Measurements from ENCODE around the gene STAM. TPM values are rescaled to one million over a fixed set of nuclear protein-coding genes. Genes with fewer than 3 reads are reported as not detected.
"Not testable (repeated sequence)": the region's sequence is repeated elsewhere in the genome, so short reads cannot be mapped to it uniquely, and the experiment has no call there.

STAM gene
- total RNA-seq, 1 donor from 2014 or later, result 16.0 TPM

DNA sequence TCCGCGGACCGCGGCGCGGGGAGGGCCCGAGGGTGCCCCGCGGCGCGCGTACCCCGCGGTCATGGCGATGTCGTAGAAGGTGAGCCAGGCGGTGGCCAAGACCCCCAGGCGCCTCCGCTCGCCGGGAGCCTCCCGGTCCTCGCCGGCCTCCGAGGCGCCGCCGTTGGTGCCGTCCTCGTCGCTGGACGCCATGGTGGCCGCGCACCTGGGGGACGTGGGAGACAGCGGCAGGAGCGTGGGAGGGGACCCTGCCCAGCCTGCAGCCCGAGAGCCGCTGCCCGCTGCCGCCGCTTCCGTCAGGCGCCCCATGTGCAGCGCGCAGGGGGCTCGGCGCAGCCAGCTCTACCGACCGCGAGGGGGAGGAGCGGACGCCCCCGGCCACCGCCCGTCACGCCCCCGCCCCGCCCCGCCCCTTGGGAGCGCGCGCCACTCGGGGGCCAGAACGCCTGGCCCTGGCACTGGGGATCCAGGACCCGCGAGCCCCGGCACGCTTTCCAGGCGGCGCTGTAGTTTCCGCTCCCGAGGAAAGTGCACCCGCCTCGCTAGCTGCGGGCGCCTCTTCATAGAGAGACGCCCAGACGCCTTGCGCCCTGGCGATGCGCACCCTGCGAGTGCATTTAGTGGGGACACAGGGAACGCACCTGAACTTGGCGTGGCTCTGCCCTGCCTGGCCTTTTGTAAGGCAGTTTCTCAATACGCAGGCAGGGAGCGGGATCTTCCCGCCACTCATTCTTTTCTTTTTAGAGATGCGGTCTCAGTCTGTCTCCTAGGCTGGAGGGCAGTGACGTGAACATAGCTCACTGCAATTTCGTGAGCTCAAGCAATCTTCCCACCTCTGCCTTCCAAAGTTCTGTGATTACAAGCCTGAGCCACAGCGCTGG lies 26.7 kb upstream of the STAM start, which contains the start of gene HACD1:
Gene HACD1 (minus strand): TSS at position 344 of the 881 bp plus-strand sequence. CDS start 35 bp downstream, at position 309.
- Histone ChIP-seq H3K4me3 (peak within 1 kb of the TSS; percentile 75 to 97), H3K27me3 (no peaks in the 10 kb centered on the region), H3K27ac (peak within 1 kb of the TSS; percentile 80), H3K36me3 (no peaks in the 10 kb centered on the region), H3K9me3 (no peaks in the 10 kb centered on the region), H3K4me1 (peaks cover 11% of the 10 kb centered on the region)
- intact Hi-C loops (cut with DNase I), result no loop called here
- DNase-seq (ENCODE audit: extremely low spot score in 2 of 2), result no peak
- TF ChIP-seq POLR2A (IDR thresholded peaks at IDR 0.05) (peak in 1 of 2 donors; percentile 21), POLR2AphosphoS5 (IDR thresholded peaks at IDR 0.05; ENCODE audit: insufficient read depth in 1 of 2, low read depth in 1 of 2) (peak in 1 of 2 donors; percentile 58), CTCF (IDR thresholded peaks at IDR 0.05) (no peak)

DNA sequence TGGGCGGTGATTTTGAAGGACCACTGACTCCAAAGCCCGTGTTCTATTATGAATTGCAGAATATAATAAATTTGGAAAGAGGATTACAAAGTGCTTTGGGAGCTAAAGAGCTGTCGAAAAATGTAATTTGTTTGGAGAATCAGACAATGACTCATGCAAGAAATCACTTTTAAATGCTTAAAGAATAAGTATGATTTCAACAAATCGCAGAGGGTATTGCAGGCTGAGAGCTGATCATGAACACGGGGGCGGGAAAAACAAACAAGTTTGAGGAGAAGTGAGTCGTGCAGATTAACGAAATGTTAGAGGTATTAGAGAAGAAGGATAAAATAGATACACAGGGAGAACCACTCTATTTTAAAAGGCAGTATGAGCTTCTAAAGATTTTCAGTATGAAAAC lies 21.9 kb upstream of the STAM start:
- Histone ChIP-seq H3K4me3 (no peak overlapping the region), H3K9me3 (no peaks in the 10 kb centered on the region), H3K27ac (no peak overlapping the region), H3K27me3 (no peaks in the 10 kb centered on the region), H3K36me3 (no peaks in the 10 kb centered on the region), H3K4me1 (peaks cover 6% of the 10 kb centered on the region)
- intact Hi-C loops (cut with DNase I), result no loop called here
- TF ChIP-seq CTCF (IDR thresholded peaks at IDR 0.05) (no peak), POLR2AphosphoS5 (IDR thresholded peaks at IDR 0.05; ENCODE audit: insufficient read depth in 1 of 2, low read depth in 1 of 2) (no peak), POLR2A (IDR thresholded peaks at IDR 0.05) (no peak)
- no peak for DNase-seq (ENCODE audit: extremely low spot score in 2 of 2)

- Histone ChIP-seq H3K4me3 (no peak overlapping the region), H3K27ac (no peak overlapping the region), H3K27me3 (no peaks in the 10 kb centered on the region), H3K9me3 (no peaks in the 10 kb centered on the region), H3K4me1 (no peaks in the 10 kb centered on the region), H3K36me3 (no peaks in the 10 kb centered on the region)
- TF ChIP-seq POLR2A (IDR thresholded peaks at IDR 0.05) (no peak), POLR2AphosphoS5 (IDR thresholded peaks at IDR 0.05; ENCODE audit: insufficient read depth in 1 of 2, low read depth in 1 of 2) (no peak), CTCF (IDR thresholded peaks at IDR 0.05) (no peak)
- DNase-seq (ENCODE audit: extremely low spot score in 2 of 2), result no peak
- intact Hi-C loops (cut with DNase I), result no loop called here
Measured at GRCh38 chr10:17624996-17625395, 19.0 kb upstream of the STAM start.

GRCh38 chr10:17626656-17627055 lies 17.3 kb upstream of the STAM start:
- DNase-seq (ENCODE audit: extremely low spot score in 2 of 2), result no peak
- Histone ChIP-seq H3K27me3 (no peaks in the 10 kb centered on the region), H3K36me3 (no peaks in the 10 kb centered on the region), H3K27ac (no peak overlapping the region), H3K4me3 (no peak overlapping the region), H3K4me1 (no peaks in the 10 kb centered on the region), H3K9me3 (no peaks in the 10 kb centered on the region)
- TF ChIP-seq CTCF (IDR thresholded peaks at IDR 0.05) (no peak), POLR2AphosphoS5 (IDR thresholded peaks at IDR 0.05; ENCODE audit: insufficient read depth in 1 of 2, low read depth in 1 of 2) (no peak)
- intact Hi-C loops (cut with DNase I), result no loop called here

GRCh38 chr10:17632590-17632989 lies 11.4 kb upstream of the STAM start:
- H3K27ac ChIP-seq; H3K4me3 ChIP-seq; H3K4me1 ChIP-seq; H3K27me3 ChIP-seq; intact Hi-C loops (cut with DNase I); DNase-seq (ENCODE audit: extremely low spot score in 2 of 2); H3K9me3 ChIP-seq; H3K36me3 ChIP-seq: not testable (repeated sequence)

All from vagina (tissue), 2 donors.